Activated B cell treated with CpG ODN at 0.5 μM for 24 hours (primary cell): ENCODE results near the gene TRMT1L. TPM values are rescaled to one million over a fixed set of nuclear protein-coding genes. Genes with fewer than 3 reads are reported as not detected.

Experiments used
- ATAC-seq: fragments of 200-7000 bp; cut with Tn5 transposase; one replicate; pipeline ENCODE4 v1.10.0; 2021; ENCODE audit warnings: low read depth, mild to moderate bottlenecking, moderate library complexity
- CTCF ChIA-PET: fragments of 350-600 bp; sonication (Branson Sonifier 250); formaldehyde crosslinking; loops from one replicate; lab custom pipeline; 2021; ENCODE audit warnings: antibody characterized with exemption; lab: Charles Lee
- POLR2A ChIA-PET: fragments of 350-600 bp; sonication (Branson Sonifier 250); formaldehyde crosslinking; loops from one replicate; lab custom pipeline; 2021; ENCODE audit warnings: antibody characterized with exemption; lab: Charles Lee
- DNase-seq: peaks from one replicate; pipeline ENCODE4 v3.0.0; 2022
- H3K27ac Mint-ChIP-seq: one replicate; pipeline ENCODE4 v1.8.0; 2020; ENCODE audit warnings: mixed read lengths
- H3K27me3 Mint-ChIP-seq: one replicate; pipeline ENCODE4 v1.8.0; 2021; ENCODE audit warnings: mixed read lengths
- H3K36me3 Mint-ChIP-seq: one replicate; pipeline ENCODE4 v1.8.0; 2021; ENCODE audit warnings: low read depth, mixed read lengths
- H3K4me1 Mint-ChIP-seq: one replicate; pipeline ENCODE4 v1.8.0; 2021; ENCODE audit warnings: mixed read lengths
- H3K4me3 Mint-ChIP-seq: one replicate; pipeline ENCODE4 v1.8.0; 2020; ENCODE audit warnings: mild to moderate bottlenecking, mixed read lengths
- H3K9me3 Mint-ChIP-seq: one replicate; pipeline ENCODE4 v1.8.0; 2020; ENCODE audit warnings: mixed read lengths
- CTCF ChIP-seq: fragments of 200-600 bp; IDR thresholded peaks from one replicate; pipeline ENCODE4 v1.8.0; 2022; ENCODE audit warnings: antibody characterized with exemption, mild to moderate bottlenecking
- intact Hi-C: fragments of 100-400 bp; cut with micrococcal nuclease; formaldehyde crosslinking; loops from one replicate; pipeline ENCODE4 v1.15.1; 2024
- total RNA-seq: library from RNA; stranded (reverse); gene quantifications from 2 replicates; pipeline ENCODE4 v1.2.3, GENCODE V29; 2022

The TRMT1L gene
- total RNA-seq, 1 donor from 2014 or later: 20.0 TPM

DNA sequence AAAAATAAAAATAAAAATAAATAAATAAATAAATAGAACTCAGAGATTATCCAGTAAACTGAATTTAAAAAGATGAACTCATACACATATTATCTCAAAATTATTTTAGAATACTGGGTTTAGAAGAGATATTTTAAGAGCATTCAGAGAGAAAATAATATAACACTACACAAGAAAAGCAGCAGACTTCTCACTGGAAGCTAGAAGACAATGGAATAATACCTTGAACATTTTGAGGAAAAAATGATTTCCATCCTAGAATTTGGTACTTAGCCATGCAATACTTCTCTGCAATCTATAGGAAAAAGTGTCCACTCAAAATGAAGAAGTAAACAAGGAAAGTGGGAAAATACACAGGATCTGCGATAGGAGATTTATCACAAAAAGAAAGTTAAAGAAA lies 24.2 kb downstream of the TRMT1L start:
- Mint-ChIP-seq H3K27ac (no peak overlapping the region), H3K4me1 (no peaks in the 10 kb centered on the region), H3K27me3 (no peaks in the 10 kb centered on the region), H3K4me3 (no peak overlapping the region), H3K9me3 (peaks cover 8% of the 10 kb centered on the region), H3K36me3 (peaks cover 68% of the 10 kb centered on the region)
- ATAC-seq (no peak), DNase-seq (no peak)
- ChIA-PET POLR2A (no interaction called here), CTCF (no interaction called here)
- TF ChIP-seq CTCF: no peak
- intact Hi-C loops: no loop called here

DNA sequence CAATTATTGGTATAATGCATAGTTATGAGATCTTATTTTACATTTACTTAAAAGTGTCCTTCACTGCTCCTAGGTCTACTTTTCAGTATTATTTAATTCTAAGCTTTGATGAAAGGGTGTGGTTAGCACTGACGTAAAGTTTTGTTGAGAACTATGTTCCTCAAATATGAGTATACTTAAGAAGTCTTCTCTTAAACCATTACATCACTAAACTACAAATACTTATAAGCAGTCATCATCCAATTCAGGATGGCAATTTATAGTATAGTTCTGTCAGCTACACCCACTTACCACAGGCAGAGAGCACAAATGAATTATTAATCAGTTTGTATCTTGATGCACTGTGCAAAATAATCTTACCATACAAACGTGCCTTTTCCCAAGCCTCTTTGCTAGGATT lies 27.0 kb downstream of the TRMT1L start:
- Mint-ChIP-seq H3K27ac (no peak overlapping the region), H3K4me1 (no peaks in the 10 kb centered on the region), H3K9me3 (peaks cover 8% of the 10 kb centered on the region), H3K36me3 (peaks cover 77% of the 10 kb centered on the region), H3K4me3 (no peak overlapping the region), H3K27me3 (no peaks in the 10 kb centered on the region)
- no peak for TF ChIP-seq CTCF
- DNase-seq: no peak
- POLR2A ChIA-PET: no interaction called here
- ATAC-seq: no peak
- CTCF ChIA-PET: no interaction called here
- intact Hi-C loops: no loop called here

GRCh38 chr1:185112356-185112755 lies 44.4 kb downstream of the TRMT1L start:
- H3K27me3 Mint-ChIP-seq: no peaks in the 10 kb centered on the region
- ChIA-PET CTCF (no interaction called here), POLR2A (no interaction called here)
- no peak for ATAC-seq
- H3K36me3 Mint-ChIP-seq: peaks cover 4% of the 10 kb centered on the region
- no peak overlapping the region for H3K27ac Mint-ChIP-seq
- DNase-seq: no peak
- no peak for TF ChIP-seq CTCF
- no peak overlapping the region for H3K4me3 Mint-ChIP-seq
- no peaks in the 10 kb centered on the region for H3K4me1 Mint-ChIP-seq
- peaks cover 18% of the 10 kb centered on the region for H3K9me3 Mint-ChIP-seq
- intact Hi-C loops: no loop called here

- no peak overlapping the region for H3K27ac Mint-ChIP-seq
- H3K4me1 Mint-ChIP-seq: no peaks in the 10 kb centered on the region
- peaks cover 21% of the 10 kb centered on the region for H3K9me3 Mint-ChIP-seq
- ChIA-PET CTCF (no interaction called here), POLR2A (no interaction called here)
- H3K27me3 Mint-ChIP-seq: no peaks in the 10 kb centered on the region
- DNase-seq (no peak), ATAC-seq (no peak)
- peaks cover 2% of the 10 kb centered on the region for H3K36me3 Mint-ChIP-seq
- no peak for TF ChIP-seq CTCF
- no peak overlapping the region for H3K4me3 Mint-ChIP-seq
- intact Hi-C loops: no loop called here
Observed at GRCh38 chr1:185111873-185112272, 44.9 kb downstream of the TRMT1L start.

GRCh38 chr1:185110145-185110544 lies 46.6 kb downstream of the TRMT1L start:
- Mint-ChIP-seq H3K27me3 (no peaks in the 10 kb centered on the region), H3K4me1 (no peaks in the 10 kb centered on the region), H3K4me3 (no peak overlapping the region), H3K36me3 (peaks cover 2% of the 10 kb centered on the region), H3K9me3 (peaks cover 21% of the 10 kb centered on the region), H3K27ac (no peak overlapping the region)
- intact Hi-C loops: no loop called here
- ChIA-PET POLR2A (no interaction called here), CTCF (no interaction called here)
- ATAC-seq: no peak
- TF ChIP-seq CTCF: no peak
- no peak for DNase-seq
